Nephron progenitor cell (in vitro differentiated cells): ENCODE data around the gene CEL.
"Not testable (repeated sequence)": the region's sequence is repeated elsewhere in the genome, so short reads cannot be mapped to it uniquely, and the experiment has no call there.

Experiments
- DNase-seq: peaks from one replicate; pipeline ENCODE4 v3.0.0; 2021
- H3K27ac Mint-ChIP-seq: 2 replicates; pipeline ENCODE4 v1.8.0; 2021; ENCODE audit warnings: mild to moderate bottlenecking, moderate library complexity, mixed read lengths
- H3K27me3 Mint-ChIP-seq: 2 replicates; pipeline ENCODE4 v1.8.0; 2021; ENCODE audit warnings: mild to moderate bottlenecking, low read depth, mixed read lengths; ENCODE audit not compliant: poor library complexity
- H3K36me3 Mint-ChIP-seq: 2 replicates; pipeline ENCODE4 v1.8.0; 2021; ENCODE audit warnings: low read depth, mixed read lengths
- H3K4me1 Mint-ChIP-seq: 2 replicates; pipeline ENCODE4 v1.8.0; 2021; ENCODE audit warnings: mixed read lengths
- H3K4me3 Mint-ChIP-seq: 2 replicates; pipeline ENCODE4 v1.8.0; 2021; ENCODE audit warnings: mild to moderate bottlenecking, moderate library complexity, mixed read lengths
- H3K9me3 Mint-ChIP-seq: 2 replicates; pipeline ENCODE4 v1.8.0; 2021; ENCODE audit warnings: mild to moderate bottlenecking, moderate library complexity, mixed read lengths
- TF ChIP-seq, protein P1 (sequence below): fragments of 200-600 bp; sonication (generic); IDR thresholded peaks from 2 replicates; pipeline ENCODE4 v1.5.0; 2021; ENCODE audit warnings: antibody characterized with exemption

The CEL gene

DNA sequence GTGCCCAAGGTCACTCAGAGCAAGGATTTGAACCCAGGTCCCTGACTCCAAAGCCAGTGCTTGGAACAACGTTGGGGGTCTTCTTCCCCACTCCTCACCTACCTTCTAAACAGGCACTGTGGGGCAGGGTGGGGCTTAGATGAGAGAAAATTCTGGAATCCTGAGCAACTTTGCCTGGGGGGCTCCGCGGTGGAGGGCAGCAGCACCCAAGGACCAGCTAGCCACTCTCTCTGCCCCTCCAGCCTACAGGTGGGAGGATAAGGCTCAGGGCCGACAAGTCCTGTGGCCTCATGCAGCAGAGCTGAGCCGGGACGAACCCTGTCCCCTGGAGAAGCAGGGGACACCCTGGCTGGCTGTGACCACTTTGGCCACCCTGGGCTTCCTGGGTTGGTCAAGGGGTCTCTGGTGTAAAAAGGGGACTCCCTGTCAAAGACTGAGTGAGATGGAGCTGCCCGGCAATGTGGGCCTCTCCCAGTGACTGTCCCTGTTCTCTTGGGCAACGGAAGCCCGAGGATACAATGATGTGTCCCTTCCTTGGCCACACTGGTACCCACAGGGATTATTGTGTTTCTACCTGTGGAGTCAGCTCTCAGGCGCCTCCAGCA lies 26.5 kb downstream of the CEL start:
- DNase-seq, result no peak
- peaks cover 8% of the 10 kb centered on the region for H3K9me3 Mint-ChIP-seq
- TF ChIP-seq, protein P1, sequence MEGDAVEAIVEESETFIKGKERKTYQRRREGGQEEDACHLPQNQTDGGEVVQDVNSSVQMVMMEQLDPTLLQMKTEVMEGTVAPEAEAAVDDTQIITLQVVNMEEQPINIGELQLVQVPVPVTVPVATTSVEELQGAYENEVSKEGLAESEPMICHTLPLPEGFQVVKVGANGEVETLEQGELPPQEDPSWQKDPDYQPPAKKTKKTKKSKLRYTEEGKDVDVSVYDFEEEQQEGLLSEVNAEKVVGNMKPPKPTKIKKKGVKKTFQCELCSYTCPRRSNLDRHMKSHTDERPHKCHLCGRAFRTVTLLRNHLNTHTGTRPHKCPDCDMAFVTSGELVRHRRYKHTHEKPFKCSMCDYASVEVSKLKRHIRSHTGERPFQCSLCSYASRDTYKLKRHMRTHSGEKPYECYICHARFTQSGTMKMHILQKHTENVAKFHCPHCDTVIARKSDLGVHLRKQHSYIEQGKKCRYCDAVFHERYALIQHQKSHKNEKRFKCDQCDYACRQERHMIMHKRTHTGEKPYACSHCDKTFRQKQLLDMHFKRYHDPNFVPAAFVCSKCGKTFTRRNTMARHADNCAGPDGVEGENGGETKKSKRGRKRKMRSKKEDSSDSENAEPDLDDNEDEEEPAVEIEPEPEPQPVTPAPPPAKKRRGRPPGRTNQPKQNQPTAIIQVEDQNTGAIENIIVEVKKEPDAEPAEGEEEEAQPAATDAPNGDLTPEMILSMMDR, result no peak
- H3K36me3 Mint-ChIP-seq, result peaks cover 8% of the 10 kb centered on the region
- H3K4me1 Mint-ChIP-seq, result peaks cover 4% of the 10 kb centered on the region
- H3K4me3 Mint-ChIP-seq, result no peak overlapping the region
- H3K27me3 Mint-ChIP-seq, result peaks cover 8% of the 10 kb centered on the region
- H3K27ac Mint-ChIP-seq, result no peak overlapping the region

DNA sequence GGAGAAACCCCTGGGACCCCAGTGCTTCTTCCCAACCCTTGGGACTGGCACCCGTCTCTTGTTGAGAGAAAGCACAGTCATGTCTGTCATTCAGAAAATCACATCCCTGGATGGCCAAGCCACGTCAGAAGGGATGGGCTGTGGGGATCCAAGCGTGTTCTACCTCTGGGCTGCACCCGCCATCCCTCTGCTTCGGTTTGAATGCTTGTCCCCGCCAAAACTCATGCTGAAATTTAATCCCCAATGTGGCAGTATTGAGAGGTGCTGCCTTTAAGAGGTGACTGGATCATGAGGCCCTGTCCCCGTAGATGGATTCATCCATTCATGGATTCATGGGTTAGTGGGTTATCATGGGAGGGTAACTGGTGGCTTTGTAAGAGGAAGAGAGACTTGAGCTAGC lies 27.0 kb downstream of the CEL start:
- Mint-ChIP-seq H3K27me3 (peaks cover 8% of the 10 kb centered on the region), H3K36me3 (peaks cover 12% of the 10 kb centered on the region), H3K27ac (no peak overlapping the region), H3K9me3 (peaks cover 12% of the 10 kb centered on the region), H3K4me3 (no peak overlapping the region), H3K4me1 (peaks cover 4% of the 10 kb centered on the region)
- no peak for DNase-seq
- TF ChIP-seq, protein P1, result no peak

DNA sequence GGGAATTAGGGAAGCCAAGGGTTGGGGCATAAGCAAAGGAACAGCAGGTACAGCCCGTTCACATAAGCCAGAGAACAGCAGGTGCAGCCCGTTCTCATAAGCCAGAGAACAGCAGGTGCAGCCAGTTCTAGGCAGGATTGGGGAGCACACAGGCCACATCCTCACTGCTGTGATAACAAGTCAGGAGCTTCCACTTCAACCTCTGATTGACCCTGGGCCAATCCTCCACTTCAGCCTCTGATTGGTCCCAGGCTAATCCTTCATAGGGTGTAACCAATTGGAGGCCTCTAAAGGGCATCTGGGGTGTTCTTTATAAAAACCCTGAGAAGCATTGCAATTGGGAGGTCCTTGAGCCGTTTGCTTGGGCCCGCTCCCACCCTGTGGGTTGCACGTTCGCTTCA lies 27.5 kb downstream of the CEL start:
- DNase-seq, result no peak
- peaks cover 16% of the 10 kb centered on the region for H3K9me3 Mint-ChIP-seq
- H3K27me3 Mint-ChIP-seq, result peaks cover 8% of the 10 kb centered on the region

DNA sequence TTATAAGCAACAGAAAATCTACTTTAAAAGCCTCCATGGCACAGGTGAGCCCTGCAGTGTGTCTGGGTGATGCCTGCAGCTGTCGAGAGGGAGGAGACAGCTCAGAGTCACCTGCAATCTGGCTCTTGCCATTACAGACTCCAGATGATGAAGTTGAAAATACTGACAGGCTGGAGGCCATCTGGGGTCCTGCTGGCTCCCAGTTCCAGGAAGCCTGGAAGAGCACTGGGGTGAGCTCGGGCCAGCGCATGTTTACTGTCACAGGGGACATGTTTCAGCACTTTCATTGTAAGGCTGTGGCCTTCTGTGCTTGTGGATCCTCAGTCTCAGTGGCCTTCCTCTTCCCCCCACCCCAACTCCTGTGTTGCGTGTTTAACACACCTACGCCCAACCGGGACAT lies 28.4 kb downstream of the CEL start:
- Mint-ChIP-seq H3K36me3 (peaks cover 22% of the 10 kb centered on the region), H3K4me1 (peaks cover 4% of the 10 kb centered on the region), H3K27ac (peak overlapping the region; percentile 69), H3K9me3 (peaks cover 25% of the 10 kb centered on the region), H3K27me3 (peaks cover 8% of the 10 kb centered on the region), H3K4me3 (no peak overlapping the region)
- TF ChIP-seq, protein P1, result no peak
- DNase-seq, result no peak

More for the DNA sequence above, 27.5 kb downstream of the CEL start:
- Mint-ChIP-seq H3K36me3 (peaks cover 15% of the 10 kb centered on the region), H3K4me1 (peaks cover 4% of the 10 kb centered on the region), H3K4me3 (no peak overlapping the region), H3K27ac (no peak overlapping the region)
- TF ChIP-seq, protein P1, result no peak

DNA sequence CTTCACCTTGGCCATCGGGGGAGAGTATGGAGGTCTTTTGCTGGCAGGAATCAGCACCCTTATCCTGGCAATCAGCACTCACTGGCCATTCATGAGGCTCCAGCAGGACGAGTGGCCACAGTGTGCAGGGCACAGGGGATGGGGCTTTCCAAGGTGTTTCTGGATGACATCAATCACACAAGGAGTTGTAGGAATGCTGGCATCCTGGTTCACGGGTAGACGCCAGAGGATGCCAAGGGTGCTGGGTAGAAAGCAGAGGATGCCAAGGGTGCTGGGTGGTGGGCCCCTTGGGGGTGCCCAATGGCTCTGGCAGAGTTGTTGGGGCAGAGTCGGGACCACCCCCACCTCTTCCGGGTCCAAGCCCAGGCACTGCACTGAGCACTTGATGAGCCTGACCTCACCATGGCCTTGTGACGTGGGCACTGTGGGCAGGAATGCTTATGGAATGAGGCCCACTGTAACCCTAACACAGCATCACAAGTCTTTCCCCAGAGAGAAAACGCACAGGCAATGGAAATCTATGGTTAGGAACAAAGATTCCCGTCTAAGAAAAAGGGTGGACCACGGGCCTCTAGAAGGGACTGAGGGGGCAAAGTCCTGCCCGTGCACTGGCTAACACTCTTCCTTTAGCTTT lies 29.1 kb downstream of the CEL start:
- DNase-seq, result no peak
- H3K36me3 Mint-ChIP-seq, result peaks cover 29% of the 10 kb centered on the region
- peaks cover 8% of the 10 kb centered on the region for H3K27me3 Mint-ChIP-seq
- H3K4me1 Mint-ChIP-seq, result peaks cover 4% of the 10 kb centered on the region
- no peak overlapping the region for H3K27ac Mint-ChIP-seq
- H3K4me3 Mint-ChIP-seq, result no peak overlapping the region
- TF ChIP-seq, protein P1, result no peak
- peaks cover 32% of the 10 kb centered on the region for H3K9me3 Mint-ChIP-seq

DNA sequence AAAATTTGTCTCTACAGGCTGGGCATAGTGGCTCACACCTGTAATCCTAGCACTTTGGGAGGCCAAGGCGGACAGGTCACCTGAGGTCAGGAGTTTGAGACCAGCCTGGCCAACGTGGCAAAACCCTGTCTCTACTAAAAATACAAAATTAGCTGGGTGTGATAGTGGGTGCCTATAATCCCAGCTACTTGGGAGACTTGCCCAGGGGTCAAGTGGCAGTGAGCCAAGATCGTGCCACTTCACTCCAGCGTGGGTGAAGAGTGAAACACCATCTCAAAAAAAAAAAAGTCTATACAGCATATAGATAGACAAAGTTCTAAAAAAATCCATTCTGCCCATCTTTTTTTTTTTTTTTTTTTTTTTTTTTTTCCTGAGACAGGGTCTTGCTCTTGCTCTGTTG lies 32.6 kb downstream of the CEL start:
- not testable (repeated sequence) for H3K27ac Mint-ChIP-seq

More for the DNA sequence above, 32.6 kb downstream of the CEL start:
- not testable (repeated sequence) for DNase-seq, H3K4me3 Mint-ChIP-seq, H3K4me1 Mint-ChIP-seq
- peaks cover 64% of the 10 kb centered on the region for H3K36me3 Mint-ChIP-seq
- peaks cover 14% of the 10 kb centered on the region for H3K27me3 Mint-ChIP-seq
- H3K9me3 Mint-ChIP-seq, result peaks cover 65% of the 10 kb centered on the region
